Measurements from ENCODE around the gene PSMA2.

The PSMA2 gene

DNA sequence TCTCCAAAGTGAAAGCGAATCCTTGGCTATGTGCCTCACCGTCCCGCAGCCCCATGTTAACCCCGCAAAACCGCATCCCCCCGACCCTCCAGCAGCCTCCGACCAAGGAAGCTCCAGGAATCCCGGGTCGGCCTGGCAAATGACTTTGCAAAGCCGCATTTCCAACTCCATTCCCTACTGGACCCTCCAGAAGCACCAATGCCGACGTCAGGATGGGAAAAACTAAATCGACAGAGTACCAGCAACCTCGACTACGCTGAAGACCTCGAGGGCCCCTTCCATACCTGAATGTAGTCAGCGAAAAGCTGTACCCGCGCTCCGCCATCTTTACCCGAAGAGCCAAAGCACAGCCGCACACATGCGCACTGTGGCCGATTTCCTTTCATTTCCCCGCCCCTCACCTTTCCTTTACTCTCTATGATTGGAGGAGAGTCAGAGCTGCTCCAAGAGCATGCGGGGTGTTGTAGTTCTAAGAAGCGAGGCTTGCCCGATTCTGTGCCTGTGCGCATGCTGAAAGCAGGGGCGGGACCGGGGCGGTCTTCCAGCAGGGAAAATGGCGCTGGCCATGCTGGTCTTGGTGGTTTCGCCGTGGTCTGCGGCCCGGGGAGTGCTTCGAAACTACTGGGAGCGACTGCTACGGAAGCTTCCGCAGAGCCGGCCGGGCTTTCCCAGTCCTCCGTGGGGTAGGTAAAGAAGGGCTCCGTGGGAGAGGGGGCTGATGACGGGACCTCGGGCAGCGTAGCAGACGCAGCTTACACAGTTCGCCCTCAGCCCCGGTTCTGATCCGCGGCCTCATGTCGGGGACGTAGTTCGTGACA, at the start of gene PSMA2, which contains the start of gene MRPL32:
Gene PSMA2 (minus strand): TSS at position 341 of the 818 bp plus-strand sequence. CDS start 16 bp downstream, at position 325.
Gene MRPL32 (plus strand): TSS at position 543 of the 818 bp plus-strand sequence. CDS start 11 bp downstream, at position 554.
- DNase-seq: peak; percentile 96

DNA sequence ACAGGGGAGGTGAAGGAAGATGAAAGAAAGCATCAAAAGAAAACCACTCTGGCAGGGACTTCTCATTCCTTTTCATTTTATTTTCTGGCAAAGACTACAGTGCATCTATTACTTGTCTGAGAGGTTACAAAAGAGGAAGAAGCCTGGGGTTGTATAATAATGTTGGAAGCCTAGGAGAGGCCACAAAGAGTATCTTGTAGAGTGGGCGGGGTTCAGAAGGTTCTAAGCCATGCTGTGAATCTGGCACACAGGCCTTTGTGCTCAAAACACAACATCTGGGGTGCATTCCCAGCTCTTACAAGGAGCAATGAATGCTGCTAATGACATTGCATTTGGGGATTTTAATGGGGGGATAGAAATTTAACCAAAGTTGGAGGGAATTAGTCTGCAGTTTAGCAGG, 49.6 kb upstream of the PSMA2 start:
- DNase-seq: no peak

GRCh38 chr7:42980514-42980913, 48.5 kb upstream of the PSMA2 start:
- no peak for DNase-seq

GRCh38 chr7:42980084-42980483, 48.1 kb upstream of the PSMA2 start:
- no peak for DNase-seq

GRCh38 chr7:42978496-42978895, 46.5 kb upstream of the PSMA2 start:
- no peak for DNase-seq

- no peak for DNase-seq
These were observed 44.4 kb upstream of the PSMA2 start for GRCh38 chr7:42976371-42976770.

DNA sequence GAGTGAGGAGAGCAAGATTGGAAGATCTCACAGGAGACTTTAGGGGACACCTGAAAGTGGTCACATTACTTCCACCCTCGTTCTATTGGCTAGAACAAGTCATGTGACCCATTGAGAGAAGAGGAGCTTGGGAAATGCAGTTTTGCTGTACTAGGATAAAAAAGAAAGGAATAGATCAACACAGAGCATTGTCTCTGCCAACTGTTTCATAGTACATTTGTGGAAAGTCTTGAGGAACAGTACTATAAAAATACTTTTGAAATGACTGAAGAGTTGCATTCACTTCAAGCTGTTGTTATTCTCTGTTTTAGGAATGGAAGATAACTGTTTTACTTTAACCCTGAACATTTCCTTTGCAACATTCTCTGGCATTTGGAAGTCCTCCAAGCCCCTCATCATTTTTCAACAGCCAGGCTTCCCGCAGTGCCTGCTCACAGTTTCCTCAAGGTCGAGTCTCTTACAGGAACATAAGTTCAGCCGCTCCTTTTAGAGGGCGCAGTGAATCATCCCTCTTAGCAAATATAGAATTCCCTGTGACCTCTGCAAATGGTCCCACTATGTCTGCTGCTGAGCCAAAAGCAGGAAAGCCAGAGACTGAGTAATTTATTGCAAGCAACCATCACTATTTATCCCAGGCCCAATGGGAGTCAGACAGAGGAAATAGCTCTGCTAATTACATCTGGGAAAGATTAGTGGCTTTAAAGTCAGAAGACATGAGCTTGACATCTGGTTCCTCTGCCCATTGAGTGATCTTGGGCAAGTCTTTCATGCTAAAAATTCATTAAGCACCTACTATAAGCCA, 40.9 kb upstream of the PSMA2 start:
- no peak for DNase-seq

- no peak for DNase-seq
These were observed 35.4 kb upstream of the PSMA2 start for GRCh38 chr7:42967391-42967790.

DNA sequence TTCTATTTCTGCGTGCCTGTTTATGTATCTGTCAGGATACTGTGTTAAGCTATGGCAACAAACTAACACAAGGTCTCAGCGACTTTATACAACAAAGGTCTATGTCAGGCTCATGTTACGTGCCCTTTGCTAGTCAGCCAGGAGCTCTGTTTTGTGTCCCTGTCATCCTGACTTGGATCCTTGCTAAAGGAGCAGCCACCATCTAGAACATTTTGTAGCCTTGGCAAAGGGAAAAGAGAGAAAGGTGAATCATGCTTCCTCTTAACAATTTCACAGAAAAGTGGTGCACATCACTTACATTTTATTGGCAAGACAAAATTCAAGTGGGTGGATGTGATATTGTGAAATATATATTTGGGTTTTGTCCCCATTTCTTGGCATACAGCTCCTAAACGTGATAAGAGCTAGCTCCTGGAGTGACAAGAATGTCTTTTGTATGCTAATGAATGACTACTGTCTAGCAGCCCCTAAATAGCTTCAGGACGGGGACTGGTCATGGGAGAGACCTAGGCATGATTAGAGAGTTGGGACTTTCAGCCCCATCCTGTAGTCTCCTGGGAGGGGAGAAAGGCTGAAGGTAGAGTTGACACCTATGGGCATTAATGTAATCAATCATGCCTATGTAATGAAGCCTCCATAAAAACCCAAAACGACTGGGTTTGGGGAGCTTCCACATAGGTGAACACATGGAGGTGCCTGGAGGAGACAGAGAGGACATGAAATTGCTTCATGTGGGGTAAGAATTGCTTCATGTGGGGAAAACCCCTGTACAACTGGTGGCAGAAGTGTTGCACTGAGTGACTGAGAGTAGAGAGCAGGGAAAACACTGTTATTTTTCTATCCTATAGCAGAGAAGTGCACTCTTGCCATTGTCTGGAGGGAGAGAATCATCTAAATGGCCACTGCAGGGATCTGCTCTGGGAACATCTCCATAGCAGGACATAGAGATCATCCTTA, 33.2 kb upstream of the PSMA2 start:
- DNase-seq: no peak

DNA sequence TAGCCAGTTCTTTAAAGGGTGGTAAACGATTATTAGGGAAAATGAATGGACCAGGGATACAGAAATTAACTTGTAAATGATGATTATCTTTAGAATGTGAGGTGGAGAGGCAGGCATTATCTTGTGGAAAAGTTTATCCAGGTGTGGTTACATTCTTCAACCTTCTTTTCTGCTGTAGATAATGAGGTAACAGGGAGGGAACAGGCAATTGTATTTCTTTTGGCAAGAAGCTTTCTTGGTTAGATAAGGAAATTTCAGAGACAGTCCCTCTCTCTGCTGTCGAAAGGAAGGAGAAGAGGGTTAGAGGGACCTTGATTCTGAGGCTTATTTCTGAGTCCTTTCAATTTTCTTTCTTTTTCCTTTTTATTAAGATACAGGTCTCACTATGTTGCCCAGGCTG, 32.3 kb upstream of the PSMA2 start:
- no peak for DNase-seq

DNA sequence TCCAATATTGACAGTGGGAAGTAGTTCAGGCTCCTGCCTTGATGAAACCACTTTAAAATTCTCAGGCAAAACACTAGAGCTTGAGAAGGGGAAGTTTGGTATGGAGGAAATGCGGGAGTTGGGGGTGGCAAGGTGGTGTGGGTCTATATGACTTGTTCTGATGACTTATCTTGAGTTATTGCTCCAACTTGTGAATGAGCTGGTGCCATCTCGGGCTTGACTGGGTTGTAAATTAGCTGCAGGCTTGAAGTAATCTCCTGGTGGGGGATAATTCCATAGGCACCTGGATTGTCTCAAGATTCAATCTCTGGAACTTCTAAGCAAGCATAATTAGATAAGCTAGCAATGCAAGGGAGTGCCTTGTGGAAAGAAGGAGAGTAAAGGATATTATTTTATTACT, 29.2 kb upstream of the PSMA2 start:
- no peak for DNase-seq

DNA sequence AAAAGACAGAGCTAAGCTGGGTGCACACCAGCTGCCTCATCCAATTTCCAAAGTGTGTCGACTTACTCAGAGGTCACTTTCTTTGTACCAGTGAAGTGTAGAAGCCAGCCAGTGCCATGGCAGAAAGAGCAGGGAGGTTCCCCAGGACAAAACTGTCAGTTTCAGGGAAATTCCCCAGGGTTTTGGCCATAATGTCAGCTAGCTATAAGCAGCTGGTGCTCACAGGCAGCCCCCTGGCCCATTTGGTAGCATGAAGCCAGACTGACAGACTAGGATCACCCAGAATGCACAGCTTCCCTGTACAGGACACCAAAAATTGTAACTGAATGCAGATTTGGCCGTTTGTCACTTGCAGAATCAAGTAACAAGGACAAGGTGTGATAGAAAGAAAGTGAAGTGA, 28.8 kb upstream of the PSMA2 start:
- DNase-seq: no peak

DNA sequence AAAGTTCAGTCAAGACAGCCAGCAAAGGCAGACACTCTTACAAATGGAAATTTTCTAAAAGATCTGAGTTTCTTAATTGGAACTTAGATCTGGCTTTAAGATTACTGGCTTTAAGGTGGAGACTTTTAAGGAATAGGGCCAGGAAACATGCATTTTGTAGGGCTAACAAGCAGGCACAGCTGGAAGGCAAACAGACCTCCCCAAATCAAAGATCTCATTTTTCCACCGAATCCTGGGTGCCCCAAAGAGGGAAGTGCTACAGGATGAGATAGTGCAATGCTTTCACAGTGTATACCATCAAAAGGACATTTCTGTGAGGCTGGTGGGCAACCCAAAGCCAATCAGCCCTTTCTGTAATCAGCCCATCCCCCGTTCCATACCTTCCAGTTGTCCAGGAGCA, 27.6 kb upstream of the PSMA2 start:
- DNase-seq: no peak

GRCh38 chr7:42956062-42956461, 24.1 kb upstream of the PSMA2 start:
- no peak for DNase-seq

GRCh38 chr7:42953994-42954393, 22.0 kb upstream of the PSMA2 start:
- DNase-seq: no peak

DNA sequence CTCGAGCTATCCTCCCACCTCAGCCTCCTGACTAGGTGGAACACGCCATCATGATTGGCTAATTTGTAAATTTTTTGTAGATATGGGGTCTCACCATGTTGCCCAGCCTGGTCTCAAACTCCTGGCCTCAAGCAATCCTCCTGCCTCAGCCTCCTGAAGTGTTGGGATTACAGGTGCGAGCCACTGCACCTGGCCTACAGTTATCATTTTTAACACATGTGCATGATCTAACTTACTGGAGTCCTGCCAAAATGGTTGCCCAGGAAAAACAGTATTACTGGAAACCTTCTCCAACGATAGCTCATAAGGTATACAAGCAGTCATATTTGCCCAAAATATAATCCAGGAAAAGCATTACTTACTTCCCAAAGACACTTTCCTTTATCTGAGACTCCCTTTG, 20.4 kb upstream of the PSMA2 start:
- DNase-seq: no peak

DNA sequence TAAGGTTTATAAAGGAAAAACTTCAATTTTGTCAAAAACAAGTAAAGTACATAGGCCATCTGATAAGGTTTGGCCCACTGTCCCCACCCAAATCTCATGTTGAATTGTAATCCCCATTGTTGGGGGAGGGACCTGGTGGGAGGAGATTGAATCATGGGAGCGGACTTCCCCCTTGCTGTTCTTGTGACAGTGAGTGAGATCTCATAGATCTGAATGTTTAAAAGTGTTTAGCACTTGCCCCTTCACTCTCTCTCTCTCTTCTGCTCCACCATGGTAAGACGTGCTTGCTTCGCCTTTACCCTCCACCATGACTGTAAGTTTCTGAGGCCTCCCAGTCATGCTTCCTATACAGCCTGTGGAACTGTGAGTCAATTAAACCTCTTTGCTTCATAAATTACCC, 18.4 kb upstream of the PSMA2 start:
- DNase-seq: no peak

DNA sequence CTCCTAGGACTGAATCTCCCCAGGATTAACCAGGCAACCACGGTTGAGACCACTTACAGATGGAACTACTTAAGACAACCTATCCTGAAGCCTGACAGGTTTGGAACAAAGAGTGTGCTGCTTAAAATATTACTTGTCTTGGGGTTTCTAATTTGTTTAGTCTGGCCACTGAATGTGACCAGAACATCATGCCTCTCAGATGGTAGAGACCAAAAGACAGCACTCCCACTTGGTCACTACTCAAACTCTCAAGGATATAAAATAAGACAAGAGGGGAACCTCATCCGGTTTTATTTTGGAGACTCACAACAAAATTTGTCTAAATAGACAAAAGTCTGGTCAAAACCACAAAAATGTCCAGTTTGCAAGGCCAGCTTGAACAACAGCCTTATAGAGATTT, 15.5 kb upstream of the PSMA2 start:
- no peak for DNase-seq

DNA sequence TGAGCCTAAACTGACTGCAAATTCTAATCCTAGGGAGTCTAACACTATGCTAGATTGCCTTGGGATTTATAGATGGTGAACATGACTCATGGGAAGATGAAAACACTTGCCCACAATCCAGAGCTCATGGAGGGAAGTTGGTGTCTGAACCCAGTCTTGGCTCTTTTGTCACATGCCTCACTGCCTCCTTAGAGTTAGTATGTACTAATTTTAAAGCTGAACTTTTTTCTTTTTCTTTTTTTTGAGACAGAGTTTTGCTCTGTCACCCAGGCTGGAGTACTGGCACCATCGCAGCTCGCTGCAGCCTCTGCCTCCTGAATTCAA, 14.6 kb upstream of the PSMA2 start:
- no peak for DNase-seq

- DNase-seq: no peak
These were observed 14.1 kb upstream of the PSMA2 start for GRCh38 chr7:42945821-42946626.

GRCh38 chr7:42940985-42941847, 9.2 kb upstream of the PSMA2 start:
- peak; percentile 62 for DNase-seq

Measured in KG1 (cell line).